Erythroblast (primary cell): ENCODE data around the gene AIFM2.

Experiments used
- GATA1 ChIP-seq: IDR thresholded peaks from 2 replicates; pipeline ENCODE4 v1.6.1; 2011; ENCODE audit warnings: low read depth, mild to moderate bottlenecking, control low read depth, low read length, moderate library complexity
- POLR2A ChIP-seq: IDR thresholded peaks from 2 replicates; pipeline ENCODE4 v1.6.1; 2011; ENCODE audit warnings: mild to moderate bottlenecking, low read length

DNA sequence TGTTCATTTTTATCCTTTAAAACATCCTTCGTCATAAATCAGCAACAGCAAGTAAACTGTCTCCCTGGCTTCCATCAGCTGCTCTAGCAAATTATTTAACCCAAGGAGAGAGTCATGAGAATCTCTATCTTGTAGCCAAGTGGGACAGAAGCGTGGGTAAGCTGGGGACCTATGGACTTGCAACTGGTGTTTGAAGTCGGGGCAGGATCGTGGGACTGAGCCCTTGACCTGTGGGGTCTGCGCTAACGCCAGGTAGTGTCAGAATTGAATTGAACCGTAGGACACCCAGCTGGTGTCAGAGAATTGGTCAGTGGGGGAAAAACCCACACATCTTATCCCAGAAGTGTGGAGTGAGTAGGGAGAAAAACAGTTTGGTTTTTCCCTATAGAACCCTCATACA is 13.4 kb downstream of the AIFM2 start:
- no peak for TF ChIP-seq POLR2A
- TF ChIP-seq GATA1, result no peak
